ENCODE measurements around the gene DUSP9. TPM values are rescaled to one million over a fixed set of nuclear protein-coding genes. Genes with fewer than 3 reads are reported as not detected.
"Not testable (repeated sequence)": the region's sequence is repeated elsewhere in the genome, so short reads cannot be mapped to it uniquely, and the experiment has no call there.

DUSP9 gene, protein sequence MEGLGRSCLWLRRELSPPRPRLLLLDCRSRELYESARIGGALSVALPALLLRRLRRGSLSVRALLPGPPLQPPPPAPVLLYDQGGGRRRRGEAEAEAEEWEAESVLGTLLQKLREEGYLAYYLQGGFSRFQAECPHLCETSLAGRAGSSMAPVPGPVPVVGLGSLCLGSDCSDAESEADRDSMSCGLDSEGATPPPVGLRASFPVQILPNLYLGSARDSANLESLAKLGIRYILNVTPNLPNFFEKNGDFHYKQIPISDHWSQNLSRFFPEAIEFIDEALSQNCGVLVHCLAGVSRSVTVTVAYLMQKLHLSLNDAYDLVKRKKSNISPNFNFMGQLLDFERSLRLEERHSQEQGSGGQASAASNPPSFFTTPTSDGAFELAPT
- 0.11 and 0.16 TPM in 2 replicates for total RNA-seq

DNA sequence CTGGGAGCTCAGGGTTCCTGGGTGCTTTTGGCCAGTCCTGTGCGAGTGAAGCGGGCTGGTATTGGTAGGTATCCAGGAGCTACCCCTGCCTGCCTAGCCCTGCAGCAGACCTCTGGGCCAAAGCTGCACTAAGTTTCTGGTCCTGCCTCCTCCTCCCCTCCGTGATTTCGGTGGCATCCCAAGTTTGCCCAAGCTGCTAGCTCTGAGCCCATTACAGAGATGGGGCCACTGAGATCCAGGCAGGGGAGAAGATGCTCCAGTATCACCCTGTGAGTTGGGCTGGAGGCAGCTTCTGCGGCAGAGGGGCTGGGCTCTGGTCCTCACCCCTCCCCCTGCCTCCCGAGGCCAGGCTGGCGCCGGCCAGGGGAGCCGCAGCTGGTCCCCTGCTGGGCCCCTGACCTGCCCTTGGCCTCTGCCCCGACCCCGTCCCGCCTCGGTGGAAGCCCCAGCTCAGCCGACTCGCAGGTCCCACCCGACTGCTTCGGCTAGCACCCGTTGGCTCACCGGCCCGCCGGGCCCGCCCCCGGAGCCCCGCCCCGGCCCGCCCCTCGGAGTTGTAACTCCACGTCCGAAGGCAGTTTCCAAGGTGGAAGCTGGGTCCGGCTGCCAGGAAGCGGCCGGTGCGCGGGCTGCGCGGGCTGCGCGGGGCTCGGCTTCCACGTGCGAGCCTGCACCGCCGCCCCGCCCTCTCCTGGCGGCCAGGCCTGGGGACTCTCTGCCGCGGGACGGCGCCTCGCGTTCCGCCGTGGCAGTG lies at the start of gene DUSP9:
TSS of gene DUSP9 (plus strand) at position 584 of the 754 bp plus-strand sequence. CDS start 751 bp downstream, outside the sequence.
- Mint-ChIP-seq H3K4me1 (ENCODE audit: low read depth) (peaks cover 5% of the 10 kb centered on the region), H3K27me3 (ENCODE audit: low read depth) (peaks cover 40% of the 10 kb centered on the region), H3K27ac (no peak within 1 kb of the TSS), H3K4me3 (ENCODE audit: low read depth) (no peak within 1 kb of the TSS), H3K9me3 (no peaks in the 10 kb centered on the region), H3K36me3 (ENCODE audit: low read depth) (no peaks in the 10 kb centered on the region)
- no peak for DNase-seq (ENCODE audit: low spot score)
- intact Hi-C loops (cut with micrococcal nuclease), result no loop called here

DNA sequence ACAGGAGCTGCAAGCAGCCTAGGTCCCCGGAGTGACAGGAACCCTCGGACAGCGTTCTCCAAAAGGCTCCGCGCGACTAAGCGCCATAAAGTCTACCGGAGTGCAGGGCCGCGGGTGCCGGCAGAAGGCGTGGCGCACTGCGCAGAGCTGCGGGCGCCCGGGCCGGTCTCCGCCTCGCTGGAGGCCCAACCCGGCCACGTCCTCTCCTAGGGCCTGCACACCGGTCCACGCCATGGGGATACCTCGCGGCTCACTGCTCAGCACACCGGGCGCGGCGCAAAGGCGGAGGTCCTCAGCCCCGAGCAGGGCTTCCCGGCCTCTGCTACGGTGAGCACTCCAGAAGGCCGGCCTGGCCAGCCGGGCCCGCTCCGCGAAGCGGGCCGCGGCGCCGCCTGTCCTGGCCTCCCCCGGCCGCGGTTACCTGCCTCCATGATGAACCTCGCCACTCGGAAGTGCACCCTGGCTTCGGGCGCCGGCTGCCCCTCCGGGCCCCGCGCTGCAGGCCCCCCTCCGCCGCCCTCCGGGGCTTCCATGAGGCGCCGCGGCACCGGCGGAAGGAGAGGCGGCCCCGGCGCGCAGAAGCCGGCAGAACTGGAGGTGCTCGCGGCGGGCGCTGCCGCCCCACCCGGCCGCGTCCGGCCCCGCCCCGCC lies 48.3 kb upstream of the DUSP9 start, which contains the start of gene CCNQ:
TSS of gene CCNQ (minus strand) at position 599 of the 651 bp plus-strand sequence. CDS start at position 533, 66 bp downstream.
- Mint-ChIP-seq H3K9me3 (no peaks in the 10 kb centered on the region), H3K4me1 (ENCODE audit: low read depth) (peaks cover 23% of the 10 kb centered on the region), H3K36me3 (ENCODE audit: low read depth) (peaks cover 19% of the 10 kb centered on the region), H3K27ac (peak within 1 kb of the TSS; percentile 60), H3K27me3 (ENCODE audit: low read depth) (no peaks in the 10 kb centered on the region), H3K4me3 (ENCODE audit: low read depth) (peak within 1 kb of the TSS; percentile 88)
- intact Hi-C loops (cut with micrococcal nuclease), result loop anchor here (5.0 kb wide), 1 partner anchor 126 kb away; the partner anchor contains the start of gene HAUS7
- DNase-seq (ENCODE audit: low spot score), result peak; percentile 32

DNA sequence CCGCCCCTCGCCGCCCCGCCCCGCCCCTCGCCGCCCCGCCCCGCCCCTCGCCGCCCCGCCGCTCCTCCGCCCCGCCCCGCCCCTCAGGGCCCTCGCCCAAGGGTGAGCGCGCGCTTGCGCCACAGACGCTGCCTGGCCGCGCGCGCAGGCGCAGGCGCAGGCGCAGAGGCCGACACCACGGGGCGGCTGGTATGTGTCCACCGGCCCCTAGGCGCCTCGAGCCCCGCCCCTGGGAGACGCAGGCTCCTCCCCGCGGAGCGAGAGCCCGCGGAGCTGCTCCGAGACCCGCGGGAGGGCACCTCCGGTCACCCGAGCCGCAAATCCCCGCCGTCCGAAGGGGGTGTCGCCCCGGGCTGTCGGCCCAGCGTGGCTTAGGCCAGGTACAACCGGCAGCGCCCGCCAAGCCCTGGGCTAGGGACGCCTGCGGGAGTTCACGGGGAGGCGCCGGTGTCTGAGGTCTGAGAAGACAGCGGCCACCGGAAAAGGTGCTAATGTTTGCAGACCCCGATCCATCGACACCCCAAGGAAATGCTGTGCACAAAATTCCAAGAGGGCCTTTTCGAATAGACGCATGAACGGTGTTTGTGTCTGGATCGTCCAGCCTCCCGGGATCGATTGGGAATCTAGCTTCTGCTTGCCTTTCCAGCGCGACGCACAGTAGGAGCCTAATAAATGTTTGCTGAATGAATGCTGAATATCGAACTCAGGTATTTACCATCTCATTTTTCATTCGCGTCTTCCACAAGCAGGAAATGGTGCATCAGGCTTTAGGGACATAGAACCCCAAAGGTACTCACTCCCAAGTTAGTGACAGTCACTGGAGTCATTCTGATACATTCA lies 47.6 kb upstream of the DUSP9 start:
- peak; percentile 83 for DNase-seq (ENCODE audit: low spot score)
- Mint-ChIP-seq H3K9me3 (no peaks in the 10 kb centered on the region), H3K4me3 (ENCODE audit: low read depth) (peak overlapping the region; percentile 87), H3K27ac (peak overlapping the region; percentile 60), H3K27me3 (ENCODE audit: low read depth) (no peaks in the 10 kb centered on the region), H3K4me1 (ENCODE audit: low read depth) (peaks cover 25% of the 10 kb centered on the region), H3K36me3 (ENCODE audit: low read depth) (peaks cover 14% of the 10 kb centered on the region)
- intact Hi-C loops (cut with micrococcal nuclease), result loop anchor here (5.0 kb wide), 1 partner anchor 127 kb away; the partner anchor contains the start of gene HAUS7

DNA sequence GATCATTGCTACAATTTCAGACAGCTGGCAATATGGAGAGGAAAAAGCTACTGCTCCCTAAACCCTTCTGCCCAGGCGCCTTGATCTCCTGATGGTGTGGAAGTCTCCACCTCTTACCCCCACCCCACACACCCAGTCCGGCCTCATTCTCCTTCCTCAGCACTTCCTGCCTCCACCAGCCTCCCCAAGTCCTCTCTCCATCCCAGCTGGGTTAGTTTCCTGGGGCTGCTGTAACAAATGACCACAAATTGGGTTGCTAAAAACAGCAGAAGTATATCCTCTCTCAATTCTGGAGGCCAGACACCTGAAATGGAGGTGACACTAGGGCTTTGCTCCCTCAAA lies 47.0 kb upstream of the DUSP9 start:
- peaks cover 14% of the 10 kb centered on the region for H3K36me3 Mint-ChIP-seq (ENCODE audit: low read depth)
- peak overlapping the region; percentile 87 for H3K4me3 Mint-ChIP-seq (ENCODE audit: low read depth)
- no peaks in the 10 kb centered on the region for H3K27me3 Mint-ChIP-seq (ENCODE audit: low read depth)
- intact Hi-C loops (cut with micrococcal nuclease), result no loop called here
- H3K9me3 Mint-ChIP-seq, result no peaks in the 10 kb centered on the region
- peaks cover 27% of the 10 kb centered on the region for H3K4me1 Mint-ChIP-seq (ENCODE audit: low read depth)
- DNase-seq (ENCODE audit: low spot score), result no peak
- peak overlapping the region; percentile 60 for H3K27ac Mint-ChIP-seq

DNA sequence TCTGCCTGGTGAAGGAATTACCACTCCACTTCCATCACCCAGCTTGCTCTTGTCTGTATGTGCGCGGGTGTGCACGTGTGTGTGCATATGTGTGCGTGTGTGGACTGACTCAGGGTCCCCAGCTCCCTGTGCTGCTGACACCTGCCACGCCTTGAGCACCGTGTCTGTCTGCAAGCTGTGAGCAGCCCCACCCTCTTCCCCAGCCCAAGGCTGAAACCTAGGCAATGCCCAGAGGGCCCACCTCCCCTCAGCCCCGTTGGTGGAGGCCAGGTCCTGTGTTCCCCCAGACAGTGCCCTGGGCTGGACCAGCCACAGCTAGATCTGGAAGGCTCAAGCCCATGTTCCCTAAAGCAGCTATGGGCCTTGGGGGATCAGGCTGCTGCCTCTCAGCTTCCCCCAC lies 46.1 kb upstream of the DUSP9 start:
- H3K4me1 Mint-ChIP-seq (ENCODE audit: low read depth), result peaks cover 27% of the 10 kb centered on the region
- intact Hi-C loops (cut with micrococcal nuclease), result no loop called here
- peak overlapping the region; percentile 4 for H3K27ac Mint-ChIP-seq
- peak overlapping the region; percentile 87 for H3K4me3 Mint-ChIP-seq (ENCODE audit: low read depth)
- H3K9me3 Mint-ChIP-seq, result no peaks in the 10 kb centered on the region
- peaks cover 2% of the 10 kb centered on the region for H3K27me3 Mint-ChIP-seq (ENCODE audit: low read depth)
- H3K36me3 Mint-ChIP-seq (ENCODE audit: low read depth), result peaks cover 8% of the 10 kb centered on the region
- no peak for DNase-seq (ENCODE audit: low spot score)

DNA sequence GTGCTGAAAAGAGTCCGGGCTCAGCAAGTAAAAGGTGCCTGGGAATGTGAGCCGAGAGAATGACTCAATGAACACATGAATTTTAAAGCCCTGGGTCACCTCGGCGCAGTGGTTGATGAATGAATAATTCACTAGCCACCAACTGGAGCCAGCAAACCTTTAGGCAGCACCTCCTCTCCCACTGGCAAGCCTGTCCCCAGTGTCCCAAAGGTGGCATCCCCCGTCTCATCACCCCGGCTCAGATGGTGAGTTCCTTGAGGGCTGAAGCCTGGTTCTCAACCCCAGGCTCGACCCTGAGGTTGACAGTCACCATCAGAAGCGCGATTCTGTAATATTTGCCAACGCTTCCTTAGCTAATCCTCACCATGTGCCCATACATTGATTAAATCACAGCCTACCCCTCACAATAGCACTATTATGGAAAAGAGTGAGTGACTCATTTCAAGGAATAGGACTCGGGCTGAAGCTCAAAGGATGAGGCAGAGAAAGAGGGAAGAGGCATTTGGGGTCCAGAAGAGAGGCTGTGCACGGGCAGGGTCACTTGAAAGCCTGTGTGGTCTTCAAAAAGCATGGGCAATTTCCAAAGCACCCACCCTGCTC lies 45.4 kb upstream of the DUSP9 start:
- no peak overlapping the region for H3K4me3 Mint-ChIP-seq (ENCODE audit: low read depth)
- intact Hi-C loops (cut with micrococcal nuclease), result no loop called here
- H3K4me1 Mint-ChIP-seq (ENCODE audit: low read depth), result peaks cover 27% of the 10 kb centered on the region
- H3K36me3 Mint-ChIP-seq (ENCODE audit: low read depth), result peaks cover 6% of the 10 kb centered on the region
- H3K27me3 Mint-ChIP-seq (ENCODE audit: low read depth), result peaks cover 2% of the 10 kb centered on the region
- H3K9me3 Mint-ChIP-seq, result no peaks in the 10 kb centered on the region
- DNase-seq (ENCODE audit: low spot score), result no peak
- H3K27ac Mint-ChIP-seq, result no peak overlapping the region

DNA sequence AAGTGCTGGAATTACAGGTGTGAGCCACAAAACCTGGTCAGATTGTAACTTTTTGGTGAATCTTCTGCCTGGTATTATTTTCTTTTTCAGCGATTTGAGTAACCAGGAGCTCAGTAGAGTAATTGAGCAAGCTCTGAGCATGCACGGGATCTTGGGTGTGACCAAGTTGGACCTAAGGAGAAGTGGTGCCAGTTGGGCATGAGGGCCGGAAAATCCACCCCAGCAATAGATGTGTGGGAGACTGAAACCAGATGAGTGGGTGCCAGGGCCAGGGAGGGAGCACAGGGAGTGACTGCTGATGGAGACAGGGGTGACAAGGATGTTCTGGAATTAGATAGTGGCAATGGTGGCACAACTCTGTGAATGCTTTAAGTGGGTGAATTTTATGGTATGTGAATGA lies 44.4 kb upstream of the DUSP9 start:
- Mint-ChIP-seq H3K36me3 (ENCODE audit: low read depth) (no peaks in the 10 kb centered on the region), H3K4me1 (ENCODE audit: low read depth) (peaks cover 19% of the 10 kb centered on the region), H3K27ac (no peak overlapping the region), H3K4me3 (ENCODE audit: low read depth) (no peak overlapping the region), H3K27me3 (ENCODE audit: low read depth) (peaks cover 7% of the 10 kb centered on the region), H3K9me3 (no peaks in the 10 kb centered on the region)
- intact Hi-C loops (cut with micrococcal nuclease), result no loop called here
- DNase-seq (ENCODE audit: low spot score), result no peak

DNA sequence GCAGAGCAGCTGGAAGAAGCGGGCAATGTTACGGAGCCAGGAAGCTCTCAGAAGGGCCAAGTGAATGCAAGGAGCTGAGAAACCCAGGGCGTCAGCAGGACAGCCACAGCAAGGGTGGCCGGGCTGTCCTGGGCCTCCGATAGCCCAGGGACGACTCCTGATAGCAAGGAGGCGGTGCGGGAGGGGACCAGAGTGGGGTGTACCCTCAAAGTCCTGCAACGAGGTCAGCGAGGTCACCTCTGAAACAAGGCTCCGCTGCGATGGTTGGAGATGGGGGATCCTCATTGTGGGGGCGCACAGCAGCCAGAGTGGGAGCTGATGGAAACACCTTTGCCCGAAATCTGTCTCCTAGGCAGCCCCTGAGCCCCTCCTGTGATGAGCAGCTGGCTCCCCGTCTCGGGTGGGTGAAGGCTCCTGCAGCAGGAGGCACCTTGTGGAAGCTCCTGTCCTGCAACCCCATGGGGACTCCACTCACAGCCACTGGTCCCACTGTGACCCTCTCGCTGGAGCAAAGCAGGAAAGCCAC lies 43.8 kb upstream of the DUSP9 start:
- DNase-seq (ENCODE audit: low spot score), result no peak
- intact Hi-C loops (cut with micrococcal nuclease), result no loop called here
- Mint-ChIP-seq H3K27ac (no peak overlapping the region), H3K4me1 (ENCODE audit: low read depth) (peaks cover 14% of the 10 kb centered on the region), H3K36me3 (ENCODE audit: low read depth) (no peaks in the 10 kb centered on the region), H3K9me3 (no peaks in the 10 kb centered on the region), H3K4me3 (ENCODE audit: low read depth) (no peak overlapping the region), H3K27me3 (ENCODE audit: low read depth) (peaks cover 7% of the 10 kb centered on the region)

DNA sequence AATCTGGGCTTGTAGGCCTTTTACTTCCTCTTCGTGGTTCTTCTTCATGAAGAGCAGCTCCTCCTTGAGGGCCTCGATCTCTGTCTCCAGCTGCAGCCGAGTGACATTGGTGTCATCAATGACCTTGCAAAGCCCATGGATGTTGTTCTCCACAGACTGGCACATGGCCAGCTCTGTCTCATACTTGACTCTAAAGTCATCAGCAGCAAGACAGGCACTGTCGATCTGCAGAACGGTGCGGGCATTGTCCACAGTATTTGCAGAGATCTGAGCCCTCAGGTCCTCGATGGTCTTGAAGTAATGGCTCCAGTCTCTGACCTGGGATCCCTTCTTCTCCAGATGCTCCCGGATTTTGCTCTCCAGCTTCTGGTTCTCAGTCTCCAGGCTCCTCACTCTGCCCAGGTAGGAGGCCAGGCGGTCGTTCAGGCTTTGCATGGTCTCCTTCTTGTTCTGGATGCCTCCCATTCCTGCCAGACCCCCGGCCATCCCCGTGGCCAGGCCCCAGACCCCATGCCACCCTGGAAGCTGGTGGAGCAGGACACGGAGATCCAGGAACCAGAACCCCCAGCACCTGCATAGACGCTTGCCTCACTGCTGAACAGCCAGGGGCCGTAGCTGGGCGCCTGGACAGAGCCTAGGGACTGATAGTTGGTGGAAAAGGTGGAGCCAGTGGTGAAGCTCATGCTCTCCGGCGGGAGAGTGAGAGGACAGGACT lies 42.2 kb upstream of the DUSP9 start:
- H3K4me3 Mint-ChIP-seq (ENCODE audit: low read depth); H3K9me3 Mint-ChIP-seq; DNase-seq (ENCODE audit: low spot score); H3K27me3 Mint-ChIP-seq (ENCODE audit: low read depth); H3K27ac Mint-ChIP-seq; H3K36me3 Mint-ChIP-seq (ENCODE audit: low read depth); intact Hi-C loops (cut with micrococcal nuclease): not testable (repeated sequence)
- H3K4me1 Mint-ChIP-seq (ENCODE audit: low read depth), result peaks cover 17% of the 10 kb centered on the region

DNA sequence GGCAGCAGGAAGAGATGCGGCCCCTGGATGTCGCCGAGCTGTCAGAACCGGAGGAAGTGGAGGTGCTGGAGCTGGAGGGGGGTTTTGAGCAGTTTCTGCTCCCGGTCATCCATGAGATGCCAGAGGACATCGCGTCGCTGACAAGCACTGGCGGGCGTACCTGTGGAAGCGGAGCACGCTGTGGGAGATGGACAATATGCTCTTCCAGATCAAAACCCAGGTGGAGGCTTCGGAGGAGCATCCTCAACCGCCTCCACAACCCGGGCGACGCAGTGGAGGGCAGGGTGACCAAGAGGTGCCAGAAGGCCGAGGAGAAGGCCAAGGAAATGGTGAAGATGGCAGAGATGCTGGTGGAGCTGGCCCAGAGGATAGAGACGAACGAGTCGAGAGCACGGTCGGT lies 40.5 kb upstream of the DUSP9 start:
- no peak overlapping the region for H3K27ac Mint-ChIP-seq
- intact Hi-C loops (cut with micrococcal nuclease), result no loop called here
- H3K36me3 Mint-ChIP-seq (ENCODE audit: low read depth), result no peaks in the 10 kb centered on the region
- peaks cover 9% of the 10 kb centered on the region for H3K4me1 Mint-ChIP-seq (ENCODE audit: low read depth)
- H3K4me3 Mint-ChIP-seq (ENCODE audit: low read depth), result no peak overlapping the region
- peaks cover 9% of the 10 kb centered on the region for H3K27me3 Mint-ChIP-seq (ENCODE audit: low read depth)
- no peak for DNase-seq (ENCODE audit: low spot score)
- no peaks in the 10 kb centered on the region for H3K9me3 Mint-ChIP-seq

DNA sequence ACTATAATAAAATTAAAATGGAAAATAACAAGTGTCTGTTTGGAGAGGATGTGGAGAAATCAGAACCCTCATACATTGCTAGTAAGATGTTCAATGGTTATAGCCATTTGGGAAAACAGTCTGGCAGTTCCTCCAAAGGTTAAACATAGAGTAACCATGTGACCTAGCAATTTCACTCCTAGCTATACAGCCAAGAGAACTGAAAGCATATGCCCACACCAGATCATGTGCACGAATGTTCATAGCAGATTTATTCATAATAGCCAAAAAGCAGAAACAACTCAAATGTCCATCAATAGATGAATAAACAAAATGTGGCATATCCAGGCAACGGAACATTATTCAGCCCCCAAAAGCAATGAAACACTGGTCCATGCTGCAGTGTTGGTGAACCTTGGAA lies 38.6 kb upstream of the DUSP9 start:
- peaks cover 9% of the 10 kb centered on the region for H3K27me3 Mint-ChIP-seq (ENCODE audit: low read depth)
- no peaks in the 10 kb centered on the region for H3K9me3 Mint-ChIP-seq
- no peak overlapping the region for H3K4me3 Mint-ChIP-seq (ENCODE audit: low read depth)
- no peaks in the 10 kb centered on the region for H3K36me3 Mint-ChIP-seq (ENCODE audit: low read depth)
- H3K27ac Mint-ChIP-seq, result no peak overlapping the region
- no peak for DNase-seq (ENCODE audit: low spot score)
- intact Hi-C loops (cut with micrococcal nuclease), result no loop called here
- H3K4me1 Mint-ChIP-seq (ENCODE audit: low read depth), result peaks cover 8% of the 10 kb centered on the region

All from activated T-helper 2 cell treated with anti-CD3 and anti-CD28 coated beads, Interferon-gamma antibody, Interleukin-2, Interleukin-4, amounts not matched to agents 10 μg/mL and 5 μg/mL and 100 μg/mL, durations not matched to agents 14 hours and 24 hours and 36 hours (primary cell).